Activated T-helper 1 cell treated with anti-CD3 and anti-CD28 coated beads, Interleukin-12 subunit alpha, Interleukin-12 subunit beta, Interleukin-2, Interleukin-4 antibody, amounts not matched to agents 30 ng/mL and 10 ng/mL and 1 ng/mL, durations not matched to agents 14 hours and 24 hours and 36 hours (primary cell): Measurements from ENCODE around the gene IGSF21. TPM values are rescaled to one million over a fixed set of nuclear protein-coding genes. Genes with fewer than 3 reads are reported as not detected.
A peak's percentile ranks its signal among the peaks of the same experiment; 100 is the strongest.

Source experiments
- DNase-seq: peaks from one replicate; pipeline ENCODE4 v3.0.0; 2021; ENCODE audit warnings: low spot score
- H3K27ac Mint-ChIP-seq: one replicate; pipeline ENCODE4 v1.8.0; 2021; ENCODE audit warnings: mild to moderate bottlenecking, mixed read lengths
- H3K27me3 Mint-ChIP-seq: one replicate; pipeline ENCODE4 v1.8.0; 2022; ENCODE audit warnings: mild to moderate bottlenecking, moderate library complexity, mixed read lengths; ENCODE audit not compliant: insufficient read depth
- H3K36me3 Mint-ChIP-seq: one replicate; pipeline ENCODE4 v1.8.0; 2021; ENCODE audit warnings: low read depth, mixed read lengths
- H3K4me1 Mint-ChIP-seq: one replicate; pipeline ENCODE4 v1.8.0; 2021; ENCODE audit warnings: low read depth, mixed read lengths
- H3K4me3 Mint-ChIP-seq: one replicate; pipeline ENCODE4 v1.8.0; 2021; ENCODE audit warnings: mild to moderate bottlenecking, moderate library complexity, mixed read lengths
- H3K9me3 Mint-ChIP-seq: one replicate; pipeline ENCODE4 v1.8.0; 2021; ENCODE audit warnings: mixed read lengths
- intact Hi-C: fragments of 100-400 bp; cut with micrococcal nuclease; formaldehyde crosslinking; loops from one replicate; pipeline ENCODE4 v1.15.1; 2024
- total RNA-seq: library from RNA; stranded (reverse); gene quantifications from 2 replicates; pipeline ENCODE4 v1.2.3, GENCODE V29; 2022

IGSF21 gene
- not detected in 2 replicates for total RNA-seq

GRCh38 chr1:18107369-18108298, at the start of gene IGSF21:
Gene IGSF21, plus strand, starts transcription at chr1:18107798. Its CDS starts 331 bp downstream, at chr1:18108129.
- Mint-ChIP-seq H3K27me3 (peaks cover 57% of the 10 kb centered on the region), H3K27ac (peak within 1 kb of the TSS; percentile 44), H3K36me3 (no peaks in the 10 kb centered on the region), H3K4me3 (no peak within 1 kb of the TSS), H3K4me1 (no peaks in the 10 kb centered on the region), H3K9me3 (no peaks in the 10 kb centered on the region)
- DNase-seq: no peak
- intact Hi-C loops: loop anchor here (10.0 kb wide), 1 partner anchor 537 kb away; no protein-coding TSS in a partner anchor

- intact Hi-C loops: no loop called here
- Mint-ChIP-seq H3K27ac (no peak overlapping the region), H3K27me3 (no peaks in the 10 kb centered on the region), H3K4me3 (no peak overlapping the region), H3K9me3 (peaks cover 6% of the 10 kb centered on the region), H3K36me3 (no peaks in the 10 kb centered on the region), H3K4me1 (no peaks in the 10 kb centered on the region)
- no peak for DNase-seq
These were observed 49.2 kb upstream of the IGSF21 start for GRCh38 chr1:18058206-18058921.

GRCh38 chr1:18058981-18059605, 48.5 kb upstream of the IGSF21 start:
- no peak for DNase-seq
- no peak overlapping the region for H3K27ac Mint-ChIP-seq
- H3K9me3 Mint-ChIP-seq: peaks cover 6% of the 10 kb centered on the region
- intact Hi-C loops: no loop called here
- no peaks in the 10 kb centered on the region for H3K36me3 Mint-ChIP-seq
- no peaks in the 10 kb centered on the region for H3K27me3 Mint-ChIP-seq
- no peaks in the 10 kb centered on the region for H3K4me1 Mint-ChIP-seq
- H3K4me3 Mint-ChIP-seq: no peak overlapping the region

DNA sequence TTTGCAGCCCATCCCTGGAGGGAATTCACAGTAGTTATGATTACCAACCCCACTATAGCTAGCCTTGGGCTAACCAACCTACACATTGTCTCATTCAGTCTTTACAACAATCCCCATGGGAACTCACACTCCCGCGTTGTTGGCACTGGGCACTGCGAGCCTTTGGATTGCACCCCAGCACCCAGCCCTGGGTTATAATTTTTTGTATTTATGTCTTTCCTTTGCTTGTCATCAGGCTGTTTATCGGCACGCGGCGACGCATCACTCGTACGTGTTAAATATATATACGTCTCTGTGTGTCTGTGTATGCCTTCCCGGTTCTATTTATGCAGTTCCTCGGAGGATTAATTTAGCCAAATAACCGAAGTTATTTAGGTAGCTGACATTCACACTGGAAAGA, 47.2 kb upstream of the IGSF21 start:
- intact Hi-C loops: no loop called here
- H3K4me1 Mint-ChIP-seq: no peaks in the 10 kb centered on the region

GRCh38 chr1:18062185-18062584, 45.4 kb upstream of the IGSF21 start:
- DNase-seq: no peak
- no peak overlapping the region for H3K27ac Mint-ChIP-seq
- no peaks in the 10 kb centered on the region for H3K27me3 Mint-ChIP-seq
- intact Hi-C loops: no loop called here
- H3K36me3 Mint-ChIP-seq: no peaks in the 10 kb centered on the region
- H3K4me1 Mint-ChIP-seq: no peaks in the 10 kb centered on the region
- peaks cover 6% of the 10 kb centered on the region for H3K9me3 Mint-ChIP-seq
- no peak overlapping the region for H3K4me3 Mint-ChIP-seq

More for the DNA sequence above, 47.2 kb upstream of the IGSF21 start:
- Mint-ChIP-seq H3K4me3 (no peak overlapping the region), H3K27ac (no peak overlapping the region), H3K36me3 (no peaks in the 10 kb centered on the region), H3K27me3 (no peaks in the 10 kb centered on the region), H3K9me3 (peaks cover 6% of the 10 kb centered on the region)
- DNase-seq: no peak

DNA sequence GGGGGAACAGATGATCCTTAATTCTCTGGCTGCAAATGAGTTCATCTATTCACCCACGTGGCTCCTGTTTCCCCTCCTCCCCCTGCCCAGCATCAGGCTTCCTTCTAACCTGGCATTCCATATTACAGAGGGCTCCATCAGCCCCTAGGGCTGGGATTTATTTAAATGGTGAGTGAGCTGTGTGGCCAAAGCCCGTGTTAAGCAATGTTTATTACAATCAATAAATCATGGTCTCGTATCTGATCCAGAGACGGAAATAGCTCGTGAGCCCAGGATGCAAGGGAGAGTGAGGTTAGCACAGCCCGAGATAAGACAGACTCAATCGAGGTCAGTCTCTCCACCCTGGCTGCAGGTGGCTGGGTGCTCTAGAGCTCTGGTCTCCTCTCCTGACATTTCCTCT, 43.1 kb upstream of the IGSF21 start:
- intact Hi-C loops: no loop called here
- Mint-ChIP-seq H3K9me3 (peaks cover 6% of the 10 kb centered on the region), H3K36me3 (no peaks in the 10 kb centered on the region), H3K27ac (no peak overlapping the region), H3K4me3 (no peak overlapping the region), H3K4me1 (no peaks in the 10 kb centered on the region), H3K27me3 (no peaks in the 10 kb centered on the region)
- DNase-seq: no peak

DNA sequence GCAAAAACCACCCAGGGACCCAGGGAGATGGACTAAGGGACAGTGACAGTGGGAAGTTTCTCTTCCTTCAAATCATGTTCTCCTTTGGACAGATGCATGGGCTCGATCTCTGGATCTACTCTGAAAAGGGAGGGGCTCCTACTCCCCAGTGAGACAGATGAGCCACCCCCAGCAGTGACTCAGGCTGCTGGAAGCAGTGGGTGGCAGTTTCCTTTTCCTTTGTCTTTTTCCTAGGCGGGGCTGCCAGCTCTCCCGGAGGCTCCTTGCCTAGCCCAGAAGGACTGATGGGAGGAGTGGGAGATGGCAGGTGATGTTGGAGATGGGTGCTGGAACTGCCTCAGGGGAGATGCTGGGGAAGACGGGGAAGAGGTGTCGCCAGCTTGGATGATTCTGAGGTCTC, 41.0 kb upstream of the IGSF21 start:
- no peak overlapping the region for H3K4me3 Mint-ChIP-seq
- intact Hi-C loops: no loop called here
- H3K4me1 Mint-ChIP-seq: no peaks in the 10 kb centered on the region

DNA sequence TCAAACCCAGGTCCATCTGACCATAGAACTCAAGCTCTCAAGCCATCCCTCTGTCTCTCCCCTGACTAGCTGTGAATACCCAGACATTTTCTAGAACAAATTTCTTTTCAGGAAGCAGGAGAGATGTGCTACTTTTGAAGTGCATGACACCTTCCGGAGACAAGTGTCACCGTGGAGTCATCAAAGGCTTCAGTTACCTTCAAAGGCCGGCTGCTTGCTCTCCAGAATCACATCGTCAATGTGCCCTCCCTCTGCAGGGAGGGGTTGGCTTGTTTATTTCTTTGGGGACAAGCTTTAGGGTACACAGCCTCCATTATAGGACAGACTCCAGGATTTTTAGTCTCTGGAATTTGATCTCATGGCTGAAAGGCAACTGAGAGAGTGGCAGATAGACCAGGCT, 37.7 kb upstream of the IGSF21 start:
- Mint-ChIP-seq H3K4me3 (no peak overlapping the region), H3K27me3 (no peaks in the 10 kb centered on the region), H3K27ac (no peak overlapping the region), H3K36me3 (no peaks in the 10 kb centered on the region), H3K4me1 (no peaks in the 10 kb centered on the region), H3K9me3 (no peaks in the 10 kb centered on the region)
- intact Hi-C loops: no loop called here
- no peak for DNase-seq

More for the DNA sequence above, 41.0 kb upstream of the IGSF21 start:
- DNase-seq: no peak
- Mint-ChIP-seq H3K27me3 (no peaks in the 10 kb centered on the region), H3K36me3 (no peaks in the 10 kb centered on the region), H3K9me3 (peaks cover 6% of the 10 kb centered on the region), H3K27ac (no peak overlapping the region)

DNA sequence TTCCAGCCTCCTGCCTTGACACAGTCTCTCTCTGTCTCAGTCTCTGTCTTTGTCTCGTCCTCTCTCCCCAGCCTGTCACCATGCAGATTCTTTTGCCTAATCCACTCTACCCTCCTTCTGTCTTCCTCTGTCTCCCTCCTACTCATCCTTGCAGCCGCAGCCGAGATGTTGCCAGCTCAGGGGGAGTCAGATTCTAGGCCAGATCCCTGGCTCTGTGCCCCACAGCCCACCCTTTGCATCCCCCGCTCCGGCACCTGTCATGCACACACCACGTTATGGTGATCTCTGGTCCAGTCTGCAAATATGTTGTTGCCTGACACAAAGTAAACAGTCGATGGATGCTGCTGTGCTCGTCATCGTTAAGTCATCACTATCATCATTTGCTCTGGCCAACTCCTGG, 35.5 kb upstream of the IGSF21 start:
- H3K4me3 Mint-ChIP-seq: no peak overlapping the region
- intact Hi-C loops: no loop called here
- no peaks in the 10 kb centered on the region for H3K27me3 Mint-ChIP-seq
- no peak overlapping the region for H3K27ac Mint-ChIP-seq
- H3K4me1 Mint-ChIP-seq: no peaks in the 10 kb centered on the region
- H3K9me3 Mint-ChIP-seq: no peaks in the 10 kb centered on the region
- H3K36me3 Mint-ChIP-seq: no peaks in the 10 kb centered on the region
- no peak for DNase-seq

DNA sequence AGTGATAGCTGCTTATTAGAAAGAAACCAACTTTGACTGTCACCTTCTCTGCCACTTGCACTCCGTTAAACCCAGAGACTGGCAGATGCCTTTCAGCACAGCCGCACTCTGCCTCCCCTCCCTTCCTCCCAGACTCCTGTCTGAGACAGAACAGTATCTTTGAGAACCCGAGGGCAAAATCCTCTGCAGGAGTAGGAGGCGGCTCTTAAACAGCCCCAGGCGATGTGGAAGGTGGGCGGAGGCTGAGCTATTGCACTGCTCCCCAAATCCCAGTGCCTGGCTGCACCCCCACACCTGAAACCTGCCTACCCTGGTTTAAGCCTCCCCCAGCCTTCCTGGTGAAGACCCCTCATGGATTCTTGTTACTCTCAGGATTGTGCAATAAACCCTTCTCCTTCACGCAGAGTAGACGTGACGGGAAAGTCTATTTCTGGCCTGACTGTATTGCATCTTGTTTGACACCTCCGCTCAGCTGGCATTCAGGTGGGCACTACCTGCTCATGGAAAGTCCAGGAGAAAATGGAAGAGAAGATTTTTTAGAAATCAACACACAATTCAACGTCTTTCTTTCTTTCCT, 34.4 kb upstream of the IGSF21 start:
- no peaks in the 10 kb centered on the region for H3K27me3 Mint-ChIP-seq
- no peaks in the 10 kb centered on the region for H3K36me3 Mint-ChIP-seq
- H3K27ac Mint-ChIP-seq: no peak overlapping the region
- no peaks in the 10 kb centered on the region for H3K9me3 Mint-ChIP-seq
- intact Hi-C loops: no loop called here
- no peak overlapping the region for H3K4me3 Mint-ChIP-seq
- DNase-seq: no peak
- no peaks in the 10 kb centered on the region for H3K4me1 Mint-ChIP-seq

- Mint-ChIP-seq H3K4me1 (no peaks in the 10 kb centered on the region), H3K27me3 (no peaks in the 10 kb centered on the region), H3K27ac (no peak overlapping the region), H3K9me3 (no peaks in the 10 kb centered on the region), H3K36me3 (no peaks in the 10 kb centered on the region), H3K4me3 (no peak overlapping the region)
- DNase-seq: no peak
- intact Hi-C loops: no loop called here
These were observed 29.9 kb upstream of the IGSF21 start for GRCh38 chr1:18077657-18078215.

DNA sequence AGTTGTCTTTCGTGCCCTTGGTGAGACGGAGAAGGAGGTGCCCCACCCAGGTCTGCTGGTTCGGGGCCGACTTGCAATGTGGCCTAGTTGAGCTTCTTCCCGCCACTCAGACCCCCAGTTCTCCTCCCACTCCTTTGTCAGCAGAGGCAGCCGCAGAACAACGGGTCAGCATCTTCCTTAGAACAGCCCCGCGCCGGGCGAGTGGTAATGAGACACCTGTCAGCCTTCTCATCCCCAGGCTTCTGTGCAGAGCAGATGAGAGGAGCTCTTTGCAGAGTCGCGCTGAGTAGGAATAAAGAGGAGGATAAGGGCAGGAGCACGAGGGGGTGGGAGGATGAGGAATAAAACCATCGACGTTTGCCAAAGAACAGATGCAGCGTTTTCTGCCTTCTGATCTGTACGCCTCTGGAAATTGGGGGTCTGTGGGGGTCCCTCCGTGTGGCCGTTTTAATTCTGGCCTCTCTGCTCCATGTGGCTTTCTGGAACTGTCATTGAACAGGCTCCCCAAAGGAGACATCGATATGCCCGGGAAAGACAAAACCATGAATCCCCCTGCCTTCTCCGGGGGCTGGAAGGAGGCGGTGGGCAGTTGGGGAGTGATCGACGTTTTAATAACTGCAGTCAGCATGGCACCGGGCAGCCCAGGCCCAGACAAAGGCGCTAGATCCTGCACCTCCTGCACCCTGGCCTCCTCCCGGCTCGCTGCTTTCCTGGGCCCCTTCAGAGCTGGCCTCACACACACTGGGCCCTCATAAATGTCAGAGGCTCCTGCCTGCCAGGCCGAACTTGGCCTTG, 27.5 kb upstream of the IGSF21 start:
- Mint-ChIP-seq H3K4me1 (no peaks in the 10 kb centered on the region), H3K9me3 (no peaks in the 10 kb centered on the region), H3K36me3 (no peaks in the 10 kb centered on the region), H3K4me3 (no peak overlapping the region), H3K27ac (no peak overlapping the region), H3K27me3 (peaks cover 4% of the 10 kb centered on the region)
- intact Hi-C loops: no loop called here
- no peak for DNase-seq
